GM21576 (cell line): ENCODE data around the gene FAM98A.

Experiments used
- ATAC-seq: cut with Tn5 transposase; IDR thresholded peaks from one replicate; pipeline ENCODE4 v1.9.1; 2021; ENCODE audit warnings: mild to moderate bottlenecking, moderate library complexity; ENCODE audit not compliant: unreplicated experiment

FAM98A gene

GRCh38 chr2:33599175-33599942 lies at the start of gene FAM98A:
Gene FAM98A, minus strand, starts transcription at chr2:33599299. Its CDS starts 78 bp downstream, at chr2:33599221.
- ATAC-seq = peak; percentile 91

GRCh38 chr2:33645861-33646260 lies 46.8 kb upstream of the FAM98A start:
- no peak for ATAC-seq

DNA sequence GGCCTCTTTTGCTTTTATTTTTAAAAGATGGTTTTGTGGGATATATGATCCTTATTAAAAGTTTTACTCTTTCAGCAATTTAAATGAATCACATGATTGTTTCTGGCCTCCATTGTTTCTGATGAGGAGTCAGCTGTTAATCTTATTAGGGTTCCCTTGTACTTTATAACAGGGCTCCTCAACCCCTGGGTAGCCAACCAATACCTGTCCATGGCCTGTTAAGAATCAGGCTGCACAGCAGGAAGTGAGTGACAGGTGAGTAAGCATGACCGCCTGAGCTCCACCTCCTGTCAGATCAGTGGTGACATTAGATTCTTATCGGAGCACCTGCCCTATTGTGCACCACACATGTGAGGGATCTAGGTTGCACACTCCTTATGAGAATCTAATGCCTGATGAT lies 45.1 kb upstream of the FAM98A start:
- no peak for ATAC-seq

DNA sequence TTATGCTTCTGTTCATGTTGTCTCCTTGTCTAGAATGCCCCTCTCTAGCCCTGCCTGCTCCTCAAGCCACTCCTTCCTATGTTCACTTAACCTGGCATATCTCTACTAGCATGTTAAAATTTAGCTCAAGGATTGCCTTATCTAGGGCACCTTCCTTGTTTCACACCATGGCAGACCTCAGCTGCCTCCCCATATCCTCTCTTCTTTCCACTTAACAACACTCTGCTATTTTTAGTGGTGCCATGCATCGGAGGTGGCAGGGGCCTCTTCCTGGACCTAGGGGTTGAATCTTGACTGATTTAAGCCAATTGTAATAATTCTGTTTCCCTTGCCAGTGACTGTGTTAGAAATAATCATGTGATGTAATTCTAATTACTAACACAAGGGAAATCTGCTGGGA lies 36.9 kb upstream of the FAM98A start:
- ATAC-seq = no peak

DNA sequence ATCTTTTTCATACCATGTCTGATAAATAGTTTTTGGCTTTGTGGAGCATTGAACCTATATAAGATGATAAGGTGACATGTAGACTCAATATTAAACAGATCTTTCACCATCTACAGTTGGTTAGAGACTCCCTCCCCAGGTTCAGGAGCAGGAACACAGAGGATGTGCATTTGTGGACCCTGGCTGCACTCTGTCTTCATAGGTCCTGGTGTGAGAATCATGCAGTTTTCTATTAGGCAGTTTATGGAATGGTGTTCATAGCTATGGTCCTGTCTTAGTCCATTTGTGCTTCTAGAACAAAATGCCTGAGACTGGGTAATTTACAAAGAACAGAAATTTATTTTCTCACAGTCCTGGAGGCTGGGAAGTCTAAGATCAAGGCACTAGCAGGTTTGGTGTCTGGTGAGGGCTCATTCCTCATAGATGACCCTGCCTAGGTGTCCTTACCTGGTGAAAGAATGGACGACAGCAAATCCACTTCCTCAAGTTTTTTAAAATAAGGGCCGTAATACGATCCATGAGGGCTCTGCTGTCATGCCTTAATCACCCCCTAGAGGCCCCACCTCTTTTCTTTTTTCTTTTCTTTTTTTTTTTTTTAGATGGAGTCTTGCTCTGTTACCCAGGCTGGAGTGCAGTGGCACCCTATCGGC lies 35.3 kb upstream of the FAM98A start:
- ATAC-seq = no peak

- ATAC-seq = no peak
These were observed 34.2 kb upstream of the FAM98A start for GRCh38 chr2:33633315-33633714.

GRCh38 chr2:33632831-33633230 lies 33.7 kb upstream of the FAM98A start:
- no peak for ATAC-seq

DNA sequence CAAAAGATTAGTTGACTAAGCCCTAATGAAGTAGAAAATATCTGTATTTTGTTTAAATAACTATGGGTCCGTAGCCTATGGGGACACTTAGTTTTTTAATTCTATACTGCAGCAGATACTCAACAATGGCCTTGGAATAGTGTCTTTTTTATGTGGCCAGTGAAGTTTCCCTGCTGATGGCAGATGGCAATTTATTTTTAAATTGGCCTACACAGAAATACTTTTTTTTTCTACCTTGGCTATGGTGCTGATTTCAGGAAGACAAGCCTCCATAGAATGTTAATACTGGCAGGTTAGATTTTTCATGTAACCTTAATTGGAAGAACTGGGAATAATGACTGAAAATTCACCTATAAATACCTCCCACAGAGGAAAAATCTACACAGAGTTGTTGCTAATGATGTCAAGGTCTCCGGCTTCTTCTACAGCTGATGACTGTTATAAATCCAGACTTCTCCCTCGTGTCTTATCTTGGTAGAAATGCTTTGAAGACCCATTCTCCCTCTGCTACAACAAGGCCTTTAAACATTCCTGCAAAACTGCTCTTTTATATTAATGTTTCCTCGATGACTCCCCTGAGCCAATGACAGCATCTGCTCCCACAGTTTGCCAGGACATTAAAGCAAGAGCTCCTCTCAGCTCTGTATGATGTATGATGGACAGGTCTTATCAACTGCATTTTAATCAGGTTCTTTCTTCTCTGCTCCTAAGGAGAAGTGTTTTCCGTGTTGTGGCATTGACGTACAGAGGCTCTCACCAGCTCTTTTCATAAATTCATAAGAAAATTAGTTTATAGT lies 29.1 kb upstream of the FAM98A start:
- ATAC-seq = no peak

GRCh38 chr2:33619028-33619427 lies 19.9 kb upstream of the FAM98A start:
- no peak for ATAC-seq

GRCh38 chr2:33617989-33618388 lies 18.9 kb upstream of the FAM98A start:
- ATAC-seq = no peak

DNA sequence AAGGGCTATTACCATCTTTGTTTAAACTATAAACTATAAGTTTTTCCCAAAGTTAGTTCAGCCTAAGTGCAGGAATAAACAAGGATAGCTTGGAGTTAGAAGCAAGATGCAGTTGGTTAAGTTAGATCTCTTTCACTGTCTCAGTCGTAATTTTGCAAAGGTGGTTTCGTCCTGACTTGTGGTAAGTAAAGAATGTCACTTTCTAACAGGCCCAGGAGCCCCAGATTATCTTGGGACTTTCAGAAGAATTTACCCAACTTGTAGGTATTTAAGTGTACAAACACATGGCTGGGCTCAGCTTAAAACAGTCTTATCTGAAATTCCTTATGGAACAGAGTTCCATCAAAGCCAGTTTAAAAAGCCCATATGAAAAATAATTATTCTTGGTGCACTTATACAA lies 18.3 kb upstream of the FAM98A start:
- no peak for ATAC-seq

- no peak for ATAC-seq
These were observed 17.8 kb upstream of the FAM98A start for GRCh38 chr2:33616873-33617272.

- ATAC-seq = no peak
These were observed 15.1 kb upstream of the FAM98A start for GRCh38 chr2:33614190-33614589.

DNA sequence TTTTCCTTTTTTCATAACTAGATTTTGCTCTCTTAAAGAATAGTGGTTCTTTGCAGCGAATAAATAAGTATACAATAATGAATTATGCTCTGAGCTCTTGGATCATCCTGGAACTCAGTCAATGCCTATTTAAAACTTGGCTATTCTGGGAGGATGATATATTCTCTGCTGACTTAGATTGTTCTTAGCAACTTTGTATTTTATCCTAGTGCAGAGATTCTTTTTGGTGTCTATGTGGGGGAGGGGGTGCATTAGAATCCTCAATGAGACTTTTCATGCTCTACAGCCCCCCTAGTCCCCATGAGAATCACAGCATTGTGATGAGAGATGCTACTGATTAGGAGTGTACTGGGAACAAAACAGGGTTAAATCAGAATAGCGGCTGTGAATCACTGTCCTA lies 8.8 kb upstream of the FAM98A start:
- ATAC-seq = no peak

GRCh38 chr2:33607251-33607721 lies 8.2 kb upstream of the FAM98A start:
- ATAC-seq = no peak

DNA sequence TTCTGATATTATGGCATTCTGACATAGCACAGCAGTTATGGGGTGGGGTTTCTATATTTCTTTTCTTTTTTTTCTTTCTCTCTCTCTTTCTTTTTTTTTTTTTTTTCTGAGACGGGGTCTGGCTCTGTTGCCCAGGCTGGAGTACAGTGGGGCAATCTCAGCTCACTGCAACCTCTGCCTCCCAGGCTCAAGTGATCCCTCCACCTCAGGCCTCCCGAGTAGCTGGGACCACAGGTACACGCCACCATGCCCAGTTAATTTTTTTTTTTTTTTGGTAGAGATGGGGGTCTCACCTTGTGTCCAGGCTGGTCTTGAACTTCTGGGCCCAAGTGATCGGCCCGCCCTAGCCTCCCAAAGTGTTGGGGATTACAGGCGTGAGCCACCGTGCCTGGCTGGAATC lies 7.5 kb upstream of the FAM98A start:
- no peak for ATAC-seq

DNA sequence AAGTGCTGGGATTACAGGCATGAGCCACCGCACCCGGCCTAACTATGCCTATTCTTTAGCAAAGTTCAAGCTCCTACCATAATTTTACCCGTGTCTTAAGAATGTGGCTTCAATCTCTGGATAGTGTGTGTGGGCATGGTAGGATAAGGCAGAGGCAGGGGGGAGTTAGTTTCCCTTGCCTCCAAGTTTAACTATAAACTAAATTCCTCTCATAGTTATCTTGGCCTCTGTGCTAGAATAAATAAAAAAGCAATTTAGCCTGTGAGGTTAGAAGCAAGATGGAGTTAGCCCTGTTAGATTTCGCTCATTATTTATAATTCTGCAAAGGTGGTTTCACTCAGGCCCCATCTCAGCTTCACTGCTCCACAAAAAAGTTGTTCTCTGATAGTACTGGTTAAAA lies 7.0 kb upstream of the FAM98A start:
- no peak for ATAC-seq

- ATAC-seq = no peak
These were observed 6.0 kb upstream of the FAM98A start for GRCh38 chr2:33605056-33605455.

- ATAC-seq = no peak
These were observed 4.3 kb upstream of the FAM98A start for GRCh38 chr2:33603416-33603815.

GRCh38 chr2:33602201-33602830 lies 3.2 kb upstream of the FAM98A start:
- ATAC-seq = no peak

GRCh38 chr2:33599943-33600192 lies 769 bp upstream of the FAM98A start:
- ATAC-seq = no peak
